HL-60 (cell line): ENCODE results near the gene CCDC24.

Experiments
- DNase-seq, 2 experiments: peaks; one replicate each; pipeline ENCODE4 v3.0.0-alpha.2; 2010 to 2020; ENCODE audit warnings: low read depth in 1 of 2, low spot score in 1 of 2
- H3K27ac ChIP-seq: fragments of 250-450 bp; sonication (Bioruptor Pico); replicated peaks from 2 replicates; pipeline ENCODE4 v1.5.1; 2020; ENCODE audit warnings: mild to moderate bottlenecking, moderate library complexity
- H3K27me3 ChIP-seq: fragments of 250-450 bp; sonication (Bioruptor Pico); 2 replicates; pipeline ENCODE4 v1.5.1; 2021; ENCODE audit warnings: mild to moderate bottlenecking, moderate library complexity; ENCODE audit not compliant: insufficient read depth, poor library complexity, severe bottlenecking
- H3K4me3 ChIP-seq: replicated peaks from 2 replicates; pipeline ENCODE4 v1.5.1; 2011; ENCODE audit warnings: mild to moderate bottlenecking, control low read depth, low read length; ENCODE audit not compliant: insufficient read depth
- CTCF ChIP-seq: IDR thresholded peaks from one replicate; pipeline ENCODE4 v1.5.1; 2011; ENCODE audit warnings: low read length, control low read depth, inconsistent platforms; ENCODE audit not compliant: insufficient read depth
- GABPA ChIP-seq: IDR thresholded peaks from 2 replicates; pipeline ENCODE4 v1.6.1; 2012; ENCODE audit warnings: low read depth
- POLR2AphosphoS5 ChIP-seq: IDR thresholded peaks from 2 replicates; pipeline ENCODE4 v1.6.1; 2012; ENCODE audit warnings: low read depth
- REST ChIP-seq: IDR thresholded peaks from 2 replicates; pipeline ENCODE4 v1.6.1; 2012; ENCODE audit warnings: low read depth; ENCODE audit not compliant: insufficient replicate concordance
- SPI1 ChIP-seq: IDR thresholded peaks from 2 replicates; pipeline ENCODE4 v1.6.1; 2012; ENCODE audit warnings: low read depth, mild to moderate bottlenecking, borderline replicate concordance

Gene CCDC24

GRCh38 chr1:44015206-44015605 is 23.8 kb downstream of the CCDC24 start:
- no peak for TF ChIP-seq GABPA
- TF ChIP-seq REST: no peak
- no peak for TF ChIP-seq POLR2AphosphoS5
- TF ChIP-seq SPI1: no peak
- TF ChIP-seq CTCF: no peak
- H3K27me3 ChIP-seq: no peaks in the 10 kb centered on the region
- H3K27ac ChIP-seq: no peak overlapping the region
- no peak overlapping the region for H3K4me3 ChIP-seq
- DNase-seq: no peak

GRCh38 chr1:44016041-44016889 is 24.9 kb downstream of the CCDC24 start:
- H3K27me3 ChIP-seq: no peaks in the 10 kb centered on the region
- no peak for DNase-seq
- H3K4me3 ChIP-seq: no peak overlapping the region
- TF ChIP-seq CTCF (no peak), GABPA (no peak), SPI1 (no peak), POLR2AphosphoS5 (no peak), REST (no peak)
- no peak overlapping the region for H3K27ac ChIP-seq

- Histone ChIP-seq H3K27ac (no peak overlapping the region), H3K4me3 (no peak overlapping the region), H3K27me3 (no peaks in the 10 kb centered on the region)
- DNase-seq: no peak
- TF ChIP-seq SPI1 (no peak), GABPA (no peak), POLR2AphosphoS5 (no peak), CTCF (no peak), REST (no peak)
Observed at GRCh38 chr1:44016890-44017400, 25.5 kb downstream of the CCDC24 start.
